ENCODE data around the gene LRRC10B.

LRRC10B gene

DNA sequence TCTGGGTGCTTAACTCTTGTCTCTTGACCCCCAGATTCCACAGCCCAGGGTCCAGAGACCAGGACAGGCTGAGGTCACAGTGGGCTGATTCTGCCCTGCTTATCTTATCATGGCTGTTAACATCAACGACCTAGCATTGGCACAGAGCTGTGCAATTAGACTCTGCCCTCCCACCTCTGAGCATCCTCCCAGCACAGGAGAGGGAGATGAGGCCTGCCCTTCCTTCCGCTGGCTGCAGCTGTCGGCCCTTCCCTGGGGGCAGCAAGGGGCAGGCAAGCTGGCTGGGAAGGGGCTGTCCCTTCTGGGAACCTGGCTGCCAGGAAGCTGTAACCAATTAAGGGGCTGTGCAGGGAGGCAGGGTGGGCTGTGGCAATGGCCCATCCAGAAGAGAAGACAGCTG lies 22.5 kb downstream of the LRRC10B start:
- no peak for DNase-seq (ENCODE audit: low spot score)

DNA sequence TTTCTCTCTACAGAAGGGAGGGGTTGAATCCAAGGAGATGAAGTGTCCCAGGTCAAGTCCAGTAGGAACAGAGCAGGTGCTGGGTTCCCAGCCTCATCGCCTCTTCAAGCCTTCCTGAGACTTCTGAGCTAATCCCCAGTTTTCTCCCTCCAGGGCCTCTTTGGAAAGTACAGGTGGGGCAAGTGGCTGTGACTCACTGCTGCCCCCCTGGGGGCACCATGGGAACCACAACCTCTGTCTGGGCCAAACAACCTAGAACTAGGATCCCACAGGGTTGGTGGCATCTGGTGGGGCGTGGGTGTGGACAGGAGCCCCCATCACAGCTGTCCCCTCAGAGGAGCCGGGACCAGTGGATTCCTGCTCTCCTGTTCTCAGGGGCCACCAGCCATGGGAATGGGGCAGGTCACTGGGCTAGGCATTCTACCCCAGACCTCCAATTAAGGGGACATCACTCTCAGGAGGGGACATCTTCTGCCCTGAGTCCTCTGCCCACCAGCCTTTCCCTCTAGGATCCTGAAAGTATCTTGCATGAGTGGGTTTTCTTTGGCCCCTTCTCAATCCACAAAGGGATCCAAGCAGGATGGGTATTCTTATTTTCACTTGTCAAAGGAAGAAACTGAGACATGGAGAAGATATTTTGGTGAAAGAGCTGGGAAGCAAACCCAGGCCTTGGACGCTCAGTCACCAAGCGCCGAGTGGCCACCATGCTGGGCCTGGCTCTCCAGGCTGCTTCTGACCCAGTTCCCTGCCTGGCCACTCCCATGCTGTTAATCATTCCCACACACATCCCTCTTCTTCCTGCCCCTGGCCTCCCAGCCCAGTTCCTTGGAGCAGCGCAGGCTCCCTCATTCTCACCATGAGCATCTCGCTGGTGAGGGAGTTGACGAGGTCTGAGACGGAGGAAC lies 23.8 kb downstream of the LRRC10B start:
- DNase-seq (ENCODE audit: low spot score): peak; percentile 26

DNA sequence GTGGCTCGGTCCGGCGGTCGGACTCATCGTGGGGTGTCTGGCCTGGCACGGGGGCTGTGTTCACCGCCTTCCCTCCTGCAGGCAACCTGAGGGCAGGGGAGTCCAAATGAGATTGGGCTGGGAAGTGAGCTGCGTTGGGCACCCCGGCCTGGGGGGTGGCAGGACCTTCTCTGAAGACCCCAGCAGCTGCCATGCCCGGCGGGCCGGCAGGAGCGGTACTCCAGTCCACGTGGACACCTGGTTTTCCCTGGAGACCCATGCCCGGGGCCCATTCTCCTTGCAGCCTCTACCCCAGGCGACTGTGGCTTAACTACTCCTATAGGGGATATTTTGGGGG lies 24.5 kb downstream of the LRRC10B start:
- DNase-seq (ENCODE audit: low spot score): no peak

DNA sequence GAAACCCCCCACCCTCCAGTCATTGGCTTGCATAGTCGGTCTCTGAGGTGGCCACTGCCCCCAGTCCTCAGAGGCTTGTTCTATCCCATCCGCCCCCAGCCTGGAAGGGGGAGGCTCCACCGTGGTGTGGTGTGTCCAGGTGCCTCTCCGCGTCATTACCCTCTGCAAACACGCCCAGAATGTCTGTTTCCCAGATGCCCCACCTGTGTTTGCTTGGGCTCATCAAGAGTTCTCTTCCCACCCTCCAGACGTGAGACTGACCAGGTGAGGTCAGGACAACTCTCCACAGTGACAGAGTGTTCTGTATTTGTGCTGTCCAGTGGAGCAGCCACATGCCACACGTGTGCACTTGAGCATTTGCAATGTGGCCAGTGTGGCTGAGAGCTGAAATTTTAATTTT lies 24.9 kb downstream of the LRRC10B start:
- DNase-seq (ENCODE audit: low spot score): no peak

DNA sequence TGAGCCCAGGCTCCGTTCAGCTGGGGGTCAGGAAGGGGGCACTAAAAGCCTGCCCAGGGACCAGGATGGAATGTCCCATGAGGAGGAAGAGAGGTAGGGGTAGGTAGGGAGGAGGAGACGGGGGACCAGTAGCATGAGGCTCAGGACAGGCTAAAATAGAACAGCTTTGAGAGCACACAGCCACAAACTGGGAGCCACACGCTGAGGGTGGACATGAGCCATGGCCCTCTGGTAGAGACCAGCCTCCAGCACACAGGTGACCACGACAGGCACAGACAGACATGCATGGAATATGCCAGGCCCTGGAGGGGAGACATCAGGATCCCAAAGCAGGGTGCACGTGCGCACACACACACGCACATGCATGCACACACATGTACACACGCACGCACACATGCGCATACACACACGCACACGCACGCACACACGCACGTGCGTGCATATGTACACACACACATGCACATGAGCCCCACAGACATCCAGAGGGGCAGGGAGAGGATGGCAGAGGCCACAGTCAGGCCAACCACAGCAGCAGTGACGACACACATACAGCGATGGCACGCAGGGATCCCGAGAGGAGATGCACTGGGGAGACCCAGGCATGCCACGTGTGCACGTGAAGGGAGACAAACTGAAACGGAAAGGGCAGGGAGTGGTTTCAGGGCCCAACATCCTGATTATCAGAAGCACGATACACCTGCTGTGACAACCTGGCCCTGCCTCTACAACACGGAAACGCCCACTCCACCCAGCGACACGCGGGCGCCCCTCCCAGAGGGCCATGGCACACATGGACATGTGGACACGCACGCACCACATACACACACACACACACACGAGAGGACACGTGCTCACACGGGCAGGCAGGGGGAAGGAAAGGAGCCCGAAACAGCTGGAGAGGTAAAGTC lies 25.7 kb downstream of the LRRC10B start:
- no peak for DNase-seq (ENCODE audit: low spot score)

DNA sequence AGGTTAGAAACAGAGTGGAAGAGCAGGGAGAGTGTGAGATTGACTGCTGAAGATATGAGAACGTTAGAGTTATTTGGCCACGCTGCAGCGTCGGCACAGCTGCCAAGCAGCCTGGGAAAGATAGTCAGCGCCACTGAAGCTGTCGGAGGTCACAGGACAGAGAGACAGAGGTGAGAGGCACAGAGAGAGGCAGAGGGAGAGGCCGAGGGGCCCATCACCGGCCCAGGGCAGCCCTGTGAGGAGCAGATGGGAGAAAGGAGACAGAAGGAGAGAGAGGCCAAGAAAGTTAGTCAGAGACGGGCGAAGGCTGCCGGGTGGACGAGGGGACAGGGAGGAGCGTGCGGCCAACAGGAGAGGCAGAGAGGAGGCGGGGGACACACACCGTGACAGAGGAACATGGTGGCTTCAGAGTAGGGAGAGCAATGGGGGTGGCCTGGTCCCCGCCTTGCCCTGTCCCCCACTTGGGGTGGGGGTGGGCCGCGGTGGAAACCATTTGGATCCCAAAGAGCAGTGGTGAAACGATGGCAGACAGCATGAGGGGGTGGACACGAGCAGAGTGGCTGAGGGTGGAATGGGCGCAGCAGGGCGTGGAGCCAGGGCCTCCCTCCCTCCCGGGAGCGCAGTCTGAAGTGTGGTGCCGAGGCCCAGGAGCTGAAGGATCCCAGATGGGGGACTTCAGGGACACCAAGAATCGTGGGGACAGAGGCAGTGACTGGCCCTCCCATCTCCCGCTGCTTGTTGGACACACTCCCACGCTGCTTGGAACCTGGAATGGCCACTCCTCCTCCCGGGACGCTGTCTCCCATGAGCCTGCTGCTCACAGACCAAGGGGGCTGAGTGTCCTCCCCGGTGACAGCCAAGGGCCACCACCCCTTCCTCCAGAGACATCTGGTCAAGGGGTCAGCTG lies 26.6 kb downstream of the LRRC10B start:
- no peak for DNase-seq (ENCODE audit: low spot score)

DNA sequence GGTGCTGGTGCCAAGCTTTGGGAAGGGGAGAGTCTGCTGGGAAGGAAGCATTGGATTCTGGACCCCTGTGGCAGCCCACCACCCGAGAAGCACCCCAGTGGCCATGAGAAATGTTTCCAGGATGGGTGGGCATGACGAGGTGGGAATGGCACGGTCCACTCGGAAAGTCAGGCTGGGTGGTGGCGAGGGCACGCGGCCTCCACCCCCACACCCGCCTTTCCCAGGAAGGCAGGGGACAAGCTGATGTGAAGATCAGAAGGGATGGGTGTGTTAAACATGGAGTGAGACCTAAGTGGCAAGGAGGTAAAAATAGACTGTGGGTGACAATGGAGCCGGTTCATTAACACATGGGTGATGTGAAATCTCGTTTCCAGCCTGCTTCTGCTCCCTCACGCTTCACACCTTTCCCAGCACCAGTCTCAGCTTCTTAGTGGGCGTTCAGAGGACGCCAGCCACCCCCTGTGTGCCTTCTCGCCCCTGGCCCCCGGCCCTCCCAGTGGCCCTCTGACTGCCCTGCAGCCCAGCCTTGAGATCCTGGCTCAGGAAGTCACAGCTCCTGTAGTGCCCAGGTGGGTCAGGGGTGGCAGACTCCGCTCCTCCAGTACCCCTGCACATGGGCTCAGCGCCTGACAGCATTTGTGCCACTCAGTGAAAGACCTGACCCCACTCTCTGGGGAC lies 27.6 kb downstream of the LRRC10B start:
- DNase-seq (ENCODE audit: low spot score): no peak

DNA sequence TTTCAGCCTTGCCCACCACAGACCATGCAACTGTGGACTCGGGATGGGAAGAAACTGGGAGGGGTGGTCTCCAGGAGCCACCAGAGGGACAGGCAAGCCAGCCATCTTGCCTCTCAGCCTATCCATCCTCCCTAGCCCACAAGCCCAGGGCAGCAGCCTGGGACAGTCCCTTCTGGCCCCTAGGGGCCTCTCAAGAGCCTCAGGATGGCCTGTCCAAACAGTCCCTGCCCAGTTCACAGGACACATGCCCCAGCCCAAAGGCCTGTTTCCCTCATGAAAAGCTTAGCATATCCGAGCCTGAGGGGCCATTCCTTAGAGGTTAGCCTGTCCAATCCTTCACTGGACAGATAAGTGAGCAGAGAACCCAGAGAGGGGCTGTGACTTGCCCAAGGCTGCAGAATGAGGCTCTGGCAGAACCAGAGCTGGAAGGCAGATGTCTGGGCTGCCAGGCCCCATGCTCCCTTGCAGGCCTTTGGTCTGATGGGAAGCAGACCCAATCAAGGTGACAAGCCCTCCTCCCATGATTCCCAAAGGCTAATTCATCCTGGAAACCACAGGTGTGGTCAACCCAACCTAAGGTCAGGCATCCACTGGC lies 28.2 kb downstream of the LRRC10B start:
- DNase-seq (ENCODE audit: low spot score): no peak

DNA sequence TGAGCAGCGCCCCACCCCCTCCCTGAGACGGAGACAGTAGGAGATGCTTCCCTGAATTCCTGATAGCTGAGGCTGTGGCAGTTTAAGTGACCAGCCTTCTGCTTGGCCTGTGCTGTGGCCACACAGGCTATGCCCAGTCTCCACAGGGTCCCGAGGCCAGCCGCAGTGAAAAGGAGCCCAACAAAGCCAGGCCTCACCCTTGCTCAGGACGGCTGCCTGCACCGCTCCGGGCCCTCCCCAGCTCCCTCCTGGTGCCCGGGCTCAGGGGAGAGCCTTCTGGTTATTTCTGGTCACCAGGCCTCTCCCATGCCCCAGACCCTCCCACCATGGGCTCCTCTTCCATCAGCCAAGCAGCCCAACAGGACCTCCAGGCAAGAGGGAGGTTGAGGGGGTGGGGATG lies 28.8 kb downstream of the LRRC10B start:
- DNase-seq (ENCODE audit: low spot score): no peak

DNA sequence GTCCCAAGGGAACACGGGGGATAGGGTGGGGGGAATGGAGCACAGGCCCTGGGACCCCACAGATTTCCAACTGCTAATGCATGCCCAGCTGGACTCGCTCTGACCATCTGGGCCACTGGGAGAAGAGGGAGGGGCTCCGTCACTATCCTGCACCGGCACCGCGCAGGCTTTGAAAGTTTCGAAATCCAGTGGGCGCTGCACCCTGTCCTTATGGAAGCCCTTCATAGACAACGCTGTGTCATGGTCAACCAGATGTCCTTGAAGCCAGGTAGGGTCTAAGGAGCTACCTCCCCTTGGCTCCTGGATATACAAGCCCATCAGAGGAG lies 30.1 kb downstream of the LRRC10B start:
- no peak for DNase-seq (ENCODE audit: low spot score)

DNA sequence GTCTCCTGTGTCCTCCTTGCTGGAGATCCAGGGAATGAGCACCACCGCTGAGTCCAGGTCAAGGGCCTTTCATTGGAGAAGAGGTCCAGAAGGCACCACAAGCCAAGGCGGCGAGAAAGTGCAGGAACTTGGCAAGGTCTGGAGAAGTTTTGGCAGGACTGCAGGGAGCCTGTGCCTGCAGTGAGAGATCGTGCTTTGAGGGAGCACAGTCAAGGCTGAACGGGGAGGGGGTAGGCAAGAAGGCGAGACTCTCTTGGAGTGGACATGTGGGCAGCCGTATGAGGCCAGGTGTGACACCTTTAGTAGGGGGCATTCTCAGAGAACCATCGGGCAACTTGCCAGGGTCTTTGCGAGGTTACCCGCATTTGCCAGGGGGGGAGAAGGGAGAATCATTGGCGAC lies 30.5 kb downstream of the LRRC10B start:
- no peak for DNase-seq (ENCODE audit: low spot score)

DNA sequence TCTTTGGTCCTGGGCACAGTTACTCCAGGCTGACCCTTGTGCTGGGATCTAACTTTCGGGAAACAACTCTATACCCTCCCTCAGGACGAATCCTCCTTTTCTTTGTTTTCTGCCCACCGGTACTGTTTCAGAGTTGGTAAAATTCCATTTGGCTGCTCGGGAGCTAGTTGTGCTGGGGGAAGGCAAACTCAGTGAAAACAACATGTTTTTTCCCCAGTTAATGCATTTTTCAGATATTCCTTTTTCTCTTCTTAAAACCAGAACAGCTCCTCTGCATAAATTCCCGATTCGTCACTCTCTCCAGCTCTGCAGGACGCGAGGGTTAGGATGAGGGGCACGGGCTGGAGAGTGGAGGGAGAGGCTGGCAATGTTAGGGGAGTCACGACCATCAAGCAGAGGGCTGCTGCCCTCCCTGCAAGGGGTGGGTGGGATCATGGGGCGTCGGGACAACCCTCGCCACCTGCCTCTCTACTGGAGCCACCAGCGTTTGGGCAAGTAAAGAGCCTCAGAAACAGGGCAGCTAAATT lies 31.3 kb downstream of the LRRC10B start:
- DNase-seq (ENCODE audit: low spot score): no peak

DNA sequence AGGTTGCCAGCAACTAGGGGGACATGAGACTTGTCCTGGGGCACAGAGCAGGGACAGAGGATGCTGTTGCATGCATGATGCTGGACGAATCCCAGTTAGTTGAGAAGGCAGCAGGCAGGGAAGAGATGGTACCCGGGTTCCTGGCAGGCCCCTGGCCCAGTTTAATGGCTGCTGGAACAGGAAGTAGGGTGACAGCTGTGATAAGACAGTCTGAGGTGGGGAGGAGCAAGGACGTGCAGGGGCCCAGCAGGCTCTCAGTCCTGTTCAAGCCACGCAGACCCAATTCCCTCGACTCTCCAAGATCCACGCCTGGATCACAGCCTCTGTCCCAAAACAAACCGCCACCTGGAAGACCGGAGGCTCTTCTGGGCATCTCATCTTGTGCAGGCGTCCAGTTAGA lies 32.0 kb downstream of the LRRC10B start:
- DNase-seq (ENCODE audit: low spot score): no peak

DNA sequence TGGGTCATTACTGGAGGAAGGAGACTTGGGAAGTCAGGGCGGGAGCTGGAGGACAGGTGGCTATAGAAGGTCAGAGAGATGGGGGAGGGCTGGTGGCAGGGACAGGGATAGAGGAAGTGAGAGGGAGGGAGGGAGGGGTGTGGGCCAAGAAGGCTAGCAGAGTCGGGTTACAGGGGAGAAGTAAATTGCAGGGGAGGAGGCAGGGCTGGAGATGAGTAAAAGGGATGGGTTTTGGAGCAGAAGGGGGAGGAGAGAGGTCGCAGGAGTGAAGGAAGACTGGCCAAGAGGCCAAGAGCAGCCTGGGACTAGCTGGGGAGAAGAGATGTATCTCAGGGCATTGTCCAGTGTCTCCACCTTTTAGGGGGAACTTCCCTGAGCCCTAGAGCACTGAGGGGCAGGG lies 33.0 kb downstream of the LRRC10B start:
- DNase-seq (ENCODE audit: low spot score): no peak

DNA sequence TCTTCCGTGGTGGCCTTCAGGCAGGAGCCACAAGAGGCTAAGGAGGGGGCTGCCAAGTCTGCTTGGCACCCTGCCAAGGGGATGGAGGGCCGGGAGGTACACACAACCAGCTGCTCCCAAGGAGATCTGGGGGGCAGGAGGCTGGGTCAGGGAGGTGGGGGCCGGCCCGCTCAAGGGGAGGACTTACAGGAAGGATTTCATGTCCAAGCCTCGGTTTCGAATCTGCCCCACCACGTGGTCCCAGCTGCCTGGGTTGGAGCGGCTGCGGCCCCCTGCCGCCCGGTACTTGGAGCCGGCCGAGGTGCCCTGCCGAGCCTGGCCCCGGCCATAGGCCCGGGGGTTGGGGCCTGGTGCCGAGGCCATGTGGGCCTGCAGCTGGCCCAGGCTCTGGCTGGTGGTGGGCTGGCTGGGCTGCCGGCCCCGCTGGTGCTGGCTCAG lies 33.5 kb downstream of the LRRC10B start:
- DNase-seq (ENCODE audit: low spot score): no peak

DNA sequence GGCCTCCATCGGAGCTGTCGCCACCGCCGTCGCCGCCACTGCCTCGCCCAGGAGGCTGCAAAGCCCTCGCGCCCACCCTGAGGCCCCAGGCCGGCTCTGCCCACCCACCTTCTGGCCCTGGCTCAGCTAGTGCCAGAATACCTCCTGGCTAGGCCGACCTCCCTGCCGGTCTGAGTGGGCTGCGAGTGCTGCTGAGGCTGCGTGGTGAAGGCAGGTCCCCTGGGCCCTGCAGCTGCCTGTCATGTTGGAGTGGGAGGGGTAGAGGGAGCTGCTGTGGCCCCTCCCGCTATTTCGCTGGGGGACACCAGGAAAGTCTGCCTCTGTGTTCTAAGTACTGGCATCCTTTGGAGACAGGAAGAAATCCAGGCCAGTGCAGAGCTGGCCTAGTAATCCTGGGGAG lies 34.2 kb downstream of the LRRC10B start:
- DNase-seq (ENCODE audit: low spot score): no peak

DNA sequence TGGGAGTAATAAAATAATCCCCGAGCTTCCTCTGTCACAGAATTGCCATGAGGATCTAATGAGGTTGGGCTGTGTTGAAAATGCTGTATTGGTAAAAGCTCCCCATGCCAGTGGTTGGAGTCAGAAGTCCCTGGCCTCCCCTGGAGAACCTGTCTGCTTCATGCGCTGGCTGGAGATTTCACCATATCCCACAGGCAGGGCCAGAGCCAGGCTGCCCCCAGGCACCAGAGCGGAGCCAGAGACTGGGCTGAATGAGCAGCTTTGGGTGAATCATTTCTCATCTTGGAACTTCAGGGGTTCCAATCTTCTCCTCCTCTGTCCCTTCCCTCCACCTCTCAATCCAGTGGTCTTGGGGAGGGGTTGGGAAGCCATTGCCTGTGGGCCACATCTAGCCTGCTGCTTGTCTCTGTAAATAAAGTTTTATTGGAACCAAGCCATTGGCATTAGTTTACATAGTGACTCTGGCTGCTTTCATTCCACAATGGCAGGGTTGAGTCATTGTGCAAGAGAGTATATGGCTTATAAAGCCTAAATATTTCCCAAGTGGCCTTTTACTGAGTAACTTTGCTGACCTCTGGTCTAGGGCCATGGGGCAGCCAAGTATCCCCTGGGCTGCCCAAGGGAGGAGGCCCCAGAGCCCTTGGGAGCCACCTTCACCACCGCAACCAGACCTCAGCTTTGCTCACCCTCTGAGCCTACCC lies 35.2 kb downstream of the LRRC10B start:
- peak; percentile 5 for DNase-seq (ENCODE audit: low spot score)

DNA sequence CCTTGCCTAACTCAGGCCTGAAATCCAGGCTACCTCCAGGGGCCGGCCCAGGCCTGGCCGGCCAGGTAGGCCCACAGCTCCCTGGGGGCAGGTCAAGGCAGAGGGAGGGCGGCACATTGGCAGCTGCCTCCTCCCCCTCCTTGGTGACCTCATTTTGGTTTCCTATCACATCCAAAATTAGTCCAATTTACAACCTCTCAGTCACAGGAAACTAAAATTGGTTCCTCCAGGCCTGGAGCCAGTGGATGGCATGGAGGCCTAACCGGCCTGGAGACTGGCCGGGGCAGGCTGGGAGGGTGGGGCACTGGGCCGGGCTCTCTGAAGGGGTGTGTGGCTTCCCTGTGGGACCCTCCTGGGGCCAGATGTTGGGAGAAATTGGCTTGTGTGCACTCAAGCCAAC lies 35.9 kb downstream of the LRRC10B start:
- no peak for DNase-seq (ENCODE audit: low spot score)

DNA sequence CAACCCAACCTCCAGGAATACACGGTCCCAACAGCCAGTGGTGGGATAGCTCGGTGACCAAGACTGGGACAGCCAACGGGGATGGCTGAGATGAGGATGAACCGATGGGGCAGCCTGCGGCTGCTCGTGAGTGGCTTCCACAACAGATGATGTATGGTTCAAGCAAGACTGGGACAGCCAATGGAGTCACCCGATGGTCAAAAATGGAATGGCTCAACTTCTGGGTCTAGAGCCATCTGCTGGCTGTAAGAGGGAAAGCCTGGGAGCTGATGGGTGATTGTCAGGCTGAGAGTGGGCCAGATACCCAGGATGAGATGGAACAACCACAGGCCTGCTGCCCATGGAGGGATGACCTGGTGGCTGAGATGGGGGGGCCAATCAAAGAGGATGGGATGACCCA lies 36.8 kb downstream of the LRRC10B start:
- peak; percentile 21 for DNase-seq (ENCODE audit: low spot score)

DNA sequence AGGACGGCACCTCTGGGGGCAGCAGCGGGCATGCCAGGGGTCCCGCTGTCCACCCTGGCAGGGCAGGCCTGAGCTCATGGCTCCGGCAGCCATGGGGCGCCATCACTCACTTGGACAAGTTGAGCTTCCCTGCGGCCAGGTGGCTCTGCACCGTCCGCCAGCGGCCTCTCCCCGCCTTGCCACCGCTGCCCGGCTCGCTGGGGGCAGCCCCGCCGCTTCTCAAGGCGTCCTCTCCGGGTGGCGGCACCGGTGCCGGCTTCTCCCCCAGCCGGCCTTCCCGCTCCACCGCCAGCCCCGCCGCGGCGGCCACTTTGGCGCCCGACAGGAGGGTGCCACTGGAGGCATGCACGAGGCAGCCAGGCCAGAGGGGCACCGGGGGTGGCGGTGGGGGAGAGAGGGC lies 37.4 kb downstream of the LRRC10B start:
- DNase-seq (ENCODE audit: low spot score): no peak
